H1 (cell line): ENCODE measurements around the gene PDSS1. TPM values are rescaled to one million over a fixed set of nuclear protein-coding genes. Genes with fewer than 3 reads are reported as not detected.

Source experiments
- CTCF ChIA-PET: fragments of 300-600 bp; sonication (Branson Sonifier 250); formaldehyde crosslinking; loops from one replicate; lab custom pipeline; 2021; ENCODE audit not compliant: partially characterized antibody; lab: Charles Lee
- POLR2A ChIA-PET: fragments of 300-600 bp; sonication (Branson Sonifier 250); formaldehyde crosslinking; loops from one replicate; lab custom pipeline; 2021; ENCODE audit warnings: inconsistent platforms; ENCODE audit not compliant: partially characterized antibody; lab: Charles Lee
- DNase-seq, 2 experiments: peaks; one replicate each; pipeline versions ENCODE4 v3.0.0 to v3.0.0-alpha.2; 2010 to 2022; ENCODE audit warnings: low spot score in 2 of 2, low read depth in 1 of 2, mixed read lengths in 1 of 2
- FAIRE-seq: peaks from 2 replicates; lab custom pipeline; 2011; peaks lifted over from hg19 to GRCh38; lab: Jason Lieb, UNC
- H2AFZ ChIP-seq: 2 replicates; pipeline ENCODE4 v1.8.1; 2012; ENCODE audit warnings: low read length, inconsistent platforms
- H2AK5ac ChIP-seq: 2 replicates; pipeline ENCODE4 v1.6.1; 2013; ENCODE audit warnings: low read depth, low read length
- H2BK120ac ChIP-seq: replicated peaks from 2 replicates; pipeline ENCODE3; 2013; ENCODE audit warnings: low read depth, low read length, inconsistent platforms
- H2BK12ac ChIP-seq: 2 replicates; pipeline ENCODE4 v1.6.1; 2013; ENCODE audit warnings: low read depth, low read length
- H2BK15ac ChIP-seq: 2 replicates; pipeline ENCODE4 v1.6.1; 2013; ENCODE audit warnings: low read length
- H2BK20ac ChIP-seq: 2 replicates; pipeline ENCODE4 v1.6.1; 2013; ENCODE audit warnings: low read length
- H2BK5ac ChIP-seq: 2 replicates; pipeline ENCODE4 v1.6.1; 2013; ENCODE audit warnings: low read depth, low read length
- H3K14ac ChIP-seq: 2 replicates; pipeline ENCODE4 v1.6.1; 2013; ENCODE audit warnings: inconsistent platforms; ENCODE audit not compliant: insufficient read length
- H3K18ac ChIP-seq: 2 replicates; pipeline ENCODE4 v1.6.1; 2013; ENCODE audit warnings: low read length; ENCODE audit errors: extremely low read depth
- H3K23ac ChIP-seq: 2 replicates; pipeline ENCODE4 v1.6.1; 2013; ENCODE audit warnings: inconsistent platforms; ENCODE audit not compliant: insufficient read length
- H3K23me2 ChIP-seq: 2 replicates; pipeline ENCODE4 v1.6.1; 2013; ENCODE audit warnings: low read depth, low read length
- H3K27ac ChIP-seq: 2 replicates; pipeline ENCODE4 v1.6.1; 2011; ENCODE audit warnings: low read depth, low read length, inconsistent platforms
- H3K27me3 ChIP-seq, 4 experiments: replicated peaks in 1 of 4; 1 replicate in 1 of 4; 2 replicates in 3 of 4; pipeline versions ENCODE4 v1.6.1 to v1.8.1; 2011 to 2013; ENCODE audit warnings: low read length in 3 of 4, mild to moderate bottlenecking in 3 of 4, inconsistent platforms in 2 of 4, mixed read lengths in 2 of 4, moderate library complexity in 1 of 4; ENCODE audit not compliant: control insufficient read depth in 3 of 4, insufficient read depth in 3 of 4; ENCODE audit errors: extremely low read depth in 1 of 4
- H3K36me3 ChIP-seq, 4 experiments: 2 replicates each; pipeline versions ENCODE4 v1.6.1 to v1.8.1; 2011 to 2013; ENCODE audit warnings: mild to moderate bottlenecking in 4 of 4, low read length in 3 of 4, moderate library complexity in 2 of 4, control low read depth in 1 of 4, inconsistent platforms in 1 of 4; ENCODE audit not compliant: insufficient read depth in 4 of 4, control insufficient read depth in 2 of 4
- H3K4ac ChIP-seq: replicated peaks from 2 replicates; pipeline ENCODE3; 2013; ENCODE audit warnings: low read length, low read depth, mixed read lengths, inconsistent platforms; ENCODE audit not compliant: insufficient read length
- H3K4me1 ChIP-seq, 4 experiments: replicated peaks in 1 of 4; 1 replicate in 1 of 4; 2 replicates in 3 of 4; pipeline versions ENCODE4 v1.6.1 to v1.8.1; 2011 to 2013; ENCODE audit warnings: low read length in 3 of 4, inconsistent platforms in 2 of 4, mixed read lengths in 1 of 4; ENCODE audit not compliant: insufficient read depth in 4 of 4, control insufficient read depth in 3 of 4
- H3K4me2 ChIP-seq, 2 experiments: 2 replicates each; pipeline versions ENCODE4 v1.6.1 to v1.8.1; 2011 to 2013; ENCODE audit warnings: low read depth in 2 of 2, low read length in 2 of 2, control low read depth in 1 of 2, inconsistent platforms in 1 of 2, mild to moderate bottlenecking in 1 of 2; ENCODE audit not compliant: insufficient read depth in 1 of 2
- H3K4me3 ChIP-seq, 4 experiments: fragments of 200-600, 300-600 bp in 1 of 4; sonication (generic), shearing (Covaris generic), sonication (Bioruptor Twin) in 1 of 4; 2 replicates each; pipeline versions ENCODE4 v1.5.1 to v1.8.1; 2011 to 2016; ENCODE audit warnings: low read length in 4 of 4, low read depth in 3 of 4, control low read depth in 2 of 4, inconsistent platforms in 2 of 4, mild to moderate bottlenecking in 2 of 4, mixed read lengths in 1 of 4, moderate library complexity in 1 of 4; ENCODE audit not compliant: insufficient read depth in 2 of 4; ENCODE audit errors: extremely low read depth in 1 of 4
- H3K56ac ChIP-seq: replicated peaks from 2 replicates; pipeline ENCODE3; 2013; ENCODE audit warnings: low read depth, mild to moderate bottlenecking, mixed read lengths, low read length, inconsistent platforms; ENCODE audit not compliant: insufficient read length
- H3K79me1 ChIP-seq: 2 replicates; pipeline ENCODE4 v1.6.1; 2013; ENCODE audit warnings: low read depth, low read length, control low read depth
- H3K79me2 ChIP-seq, 2 experiments: 2 replicates each; pipeline versions ENCODE4 v1.6.1 to v1.8.1; 2012 to 2013; ENCODE audit warnings: low read length in 2 of 2, mild to moderate bottlenecking in 2 of 2, inconsistent platforms in 1 of 2; ENCODE audit not compliant: insufficient read depth in 2 of 2, control insufficient read depth in 1 of 2
- H3K9ac ChIP-seq, 4 experiments: replicated peaks in 1 of 4; 1 replicate in 1 of 4; 2 replicates in 3 of 4; pipeline versions ENCODE4 v1.6.1 to v1.8.1; 2011 to 2013; ENCODE audit warnings: low read depth in 3 of 4, low read length in 3 of 4, control low read depth in 2 of 4, mild to moderate bottlenecking in 2 of 4, moderate library complexity in 2 of 4, inconsistent platforms in 1 of 4; ENCODE audit errors: extremely low read depth in 1 of 4
- H3K9me3 ChIP-seq, 2 experiments: 2 replicates each; pipeline versions ENCODE4 v1.6.1 to v1.8.1; 2012 to 2013; ENCODE audit warnings: mild to moderate bottlenecking in 2 of 2, moderate library complexity in 2 of 2, control low read depth in 1 of 2, inconsistent platforms in 1 of 2, low read depth in 1 of 2, low read length in 1 of 2, mixed read lengths in 1 of 2; ENCODE audit not compliant: insufficient read depth in 2 of 2
- H4K20me1 ChIP-seq, 2 experiments: replicated peaks in 1 of 2; 2 replicates each; pipeline versions ENCODE3 to v1.8.1; 2011 to 2013; ENCODE audit warnings: inconsistent platforms in 2 of 2, low read length in 2 of 2, mild to moderate bottlenecking in 1 of 2; ENCODE audit not compliant: insufficient read depth in 2 of 2, control insufficient read depth in 1 of 2
- H4K5ac ChIP-seq: 2 replicates; pipeline ENCODE4 v1.6.1; 2013; ENCODE audit warnings: low read length, low read depth, mixed read lengths, inconsistent platforms; ENCODE audit not compliant: insufficient read length
- H4K8ac ChIP-seq: 2 replicates; pipeline ENCODE4 v1.8.0; 2013; ENCODE audit warnings: mild to moderate bottlenecking, moderate library complexity, low read length, inconsistent platforms; ENCODE audit not compliant: insufficient read depth; ENCODE audit errors: extremely low read depth
- H4K91ac ChIP-seq: replicated peaks from 2 replicates; pipeline ENCODE3; 2013; ENCODE audit warnings: low read length, mixed read lengths, inconsistent platforms; ENCODE audit not compliant: insufficient read length
- CHD1 ChIP-seq: IDR thresholded peaks from 2 replicates; pipeline ENCODE4 v1.6.1; 2012; ENCODE audit warnings: low read depth, low read length, improper control_type of control experiment
- CREB1 ChIP-seq: IDR thresholded peaks from 2 replicates; pipeline ENCODE4 v1.6.1; 2012; ENCODE audit warnings: inconsistent platforms
- CTBP2 ChIP-seq: IDR thresholded peaks from 2 replicates; pipeline ENCODE4 v1.7.0; 2011; ENCODE audit warnings: borderline replicate concordance, mild to moderate bottlenecking, moderate library complexity, mixed read lengths, low read length; ENCODE audit not compliant: insufficient read depth, insufficient read length
- EP300 ChIP-seq, 2 experiments: IDR thresholded peaks; 1 replicate in 1 of 2; 2 replicates in 1 of 2; pipeline ENCODE4 v1.6.1; 2011 to 2012; ENCODE audit warnings: low read depth in 2 of 2, low read length in 2 of 2, mild to moderate bottlenecking in 2 of 2, borderline replicate concordance in 1 of 2, inconsistent platforms in 1 of 2, moderate library complexity in 1 of 2
- POLR2AphosphoS5 ChIP-seq: IDR thresholded peaks from 2 replicates; pipeline ENCODE4 v1.6.1; 2011; ENCODE audit warnings: low read depth, low read length
- POU5F1 ChIP-seq: IDR thresholded peaks from 2 replicates; pipeline ENCODE4 v1.6.1; 2011; ENCODE audit warnings: low read depth, mild to moderate bottlenecking, low read length, moderate library complexity
- RXRA ChIP-seq: IDR thresholded peaks from 2 replicates; pipeline ENCODE4 v1.6.1; 2011; ENCODE audit warnings: low read depth, mild to moderate bottlenecking, low read length, moderate library complexity; ENCODE audit not compliant: insufficient read depth
- SAP30 ChIP-seq: fragments of 300-600 bp; sonication (generic); IDR thresholded peaks from 2 replicates; pipeline ENCODE4 v1.7.1; 2012; ENCODE audit warnings: low read length, moderate library complexity, mild to moderate bottlenecking, inconsistent platforms; ENCODE audit not compliant: insufficient read depth, insufficient replicate concordance
- SP4 ChIP-seq: IDR thresholded peaks from 2 replicates; pipeline ENCODE4 v1.6.1; 2012; ENCODE audit warnings: low read length, inconsistent platforms
- SUZ12 ChIP-seq: fragments of 200-600 bp; sonication (generic); IDR thresholded peaks from 2 replicates; pipeline ENCODE4 v1.6.1; 2012; ENCODE audit warnings: mild to moderate bottlenecking, inconsistent platforms, low read length, moderate library complexity, mixed read lengths
- TAF1 ChIP-seq: IDR thresholded peaks from 2 replicates; pipeline ENCODE4 v1.6.1; 2011; ENCODE audit warnings: mild to moderate bottlenecking, low read depth, low read length
- TAF7 ChIP-seq: optimal IDR thresholded peaks from 2 replicates; pipeline ENCODE3; 2011; ENCODE audit warnings: low read depth, mild to moderate bottlenecking, inconsistent platforms, low read length, moderate library complexity, borderline replicate concordance
- TCF12 ChIP-seq: IDR thresholded peaks from 2 replicates; pipeline ENCODE4 v1.6.1; 2011; ENCODE audit warnings: low read depth, mild to moderate bottlenecking, low read length
- WGBS, 2 experiments: shearing (Covaris generic) in 1 of 2; methylation state at CpG; one replicate each; pipeline versions ENCODE4 v1.1.6 to v1.1.7; 2013 to 2015; ENCODE audit warnings: low lambda C conversion rate in 2 of 2, mixed read lengths in 2 of 2, inconsistent platforms in 1 of 2, low coverage in 1 of 2, missing lambda C conversion rate in 1 of 2; ENCODE audit not compliant: insufficient replicate concordance in 2 of 2, insufficient coverage in 1 of 2, insufficient read length in 1 of 2; ENCODE audit errors: extremely low coverage in 1 of 2, missing lambda C conversion rate in 1 of 2; 5-methylcytosine and 5-hydroxymethylcytosine counted together
- polyA plus RNA-seq, 7 experiments: library from polyadenylated mRNA; depleted of rRNA in 3 of 7; stranded (reverse) in 5 of 7; unstranded in 2 of 7; fragments of >200 nt in 5 of 7; fragments of 200-250 nt in 2 of 7; gene quantifications; 1 replicate in 5 of 7; 2 replicates in 1 of 7; 4 replicates in 1 of 7; pipeline versions ENCODE4 v1.2.1 to v1.2.3, GENCODE V29; 2011 to 2013; ENCODE audit warnings: missing spikeins in 2 of 7, mixed read lengths in 2 of 7
- total RNA-seq: library from RNA; stranded (reverse); fragmentation: NEBNext Ultra II Directional; extraction: Animal tissue kit (Norgen Biotek cat#: 25700); gene quantifications from 2 replicates; pipeline ENCODE4 v1.2.1, GENCODE V29; 2021

Gene PDSS1
- total and polyA plus RNA-seq, 2 of the 8 experiments (the other 6 are each of a cell fraction or from before 2014, with no cell fraction given) = 21.3 to 26.0 TPM

GRCh38 chr10:26776258-26776657, 78.8 kb downstream of the PDSS1 start:
- Histone ChIP-seq H3K4me3 (no peak overlapping the region), H3K4me1 (peaks cover 0 to 5% (median under 1%) of the 10 kb centered on the region in 4 experiments; a peak in 1 of 7 replicates), H3K9ac (no peak overlapping the region), H2BK15ac (no peak overlapping the region), H2BK120ac (no peak overlapping the region), H3K23me2 (no peaks in the 10 kb centered on the region), H2BK12ac (no peak overlapping the region), H2BK20ac (no peak overlapping the region), H3K56ac (no peak overlapping the region), H3K14ac (no peak overlapping the region), H3K79me1 (no peaks in the 10 kb centered on the region), H2AFZ (no peak overlapping the region), H3K18ac (no peak overlapping the region), H2AK5ac (no peak overlapping the region), H3K23ac (no peak overlapping the region), H3K27me3 (no peaks in the 10 kb centered on the region), H2BK5ac (no peak overlapping the region), H3K36me3 (no peaks in the 10 kb centered on the region; a peak in 1 of 8 replicates), H3K4ac (no peak overlapping the region), H3K9me3 (no peaks in the 10 kb centered on the region), H4K8ac (no peak overlapping the region), H3K27ac (no peak overlapping the region), H4K20me1 (peaks cover 0 to 1% of the 10 kb centered on the region in 2 experiments), H4K5ac (no peak overlapping the region), H3K4me2 (no peak overlapping the region), H3K79me2 (peaks cover 4 to 54% of the 10 kb centered on the region in 2 experiments), H4K91ac (no peak overlapping the region)
- CTCF ChIA-PET = interaction anchor here (0.7 to 2.2 kb wide), 2 partner anchors 50 to 58 kb away, joined by 3 to 8 read pairs; no protein-coding TSS in a partner anchor
- no peak for FAIRE-seq
- no peak for TF ChIP-seq TAF7
- no peak for TF ChIP-seq RXRA
- no peak for TF ChIP-seq POU5F1
- TF ChIP-seq POLR2AphosphoS5 = no peak
- TF ChIP-seq SP4 = no peak
- TF ChIP-seq SUZ12 = no peak
- TF ChIP-seq CTBP2 = no peak
- no peak for TF ChIP-seq EP300 (IDR thresholded peaks at IDR 0.05; ENCODE audit: borderline replicate concordance in 1 of 2, low read depth in 2 of 2, low read length in 2 of 2)
- no peak for TF ChIP-seq TAF1
- TF ChIP-seq CHD1 = no peak
- TF ChIP-seq CREB1 = no peak
- TF ChIP-seq TCF12 = no peak
- TF ChIP-seq SAP30 = no peak
- DNase-seq = no peak
- POLR2A ChIA-PET = interaction anchor here (0.7 kb wide), 1 partner anchor 89 kb away, joined by 3 read pairs; no protein-coding TSS in a partner anchor
- 100% methylated on average over 1 of the region's 1 CpG; no CpG with 5 or more reads in 1 of the 2 experiments for WGBS, 2 experiments
